GM04503 (cell line): ENCODE results near the gene PRKAG3.

ENCODE experiments used
- DNase-seq: peaks from one replicate; pipeline ENCODE4 v3.0.0-alpha.2; 2012; ENCODE audit warnings: low read depth

The PRKAG3 gene

DNA sequence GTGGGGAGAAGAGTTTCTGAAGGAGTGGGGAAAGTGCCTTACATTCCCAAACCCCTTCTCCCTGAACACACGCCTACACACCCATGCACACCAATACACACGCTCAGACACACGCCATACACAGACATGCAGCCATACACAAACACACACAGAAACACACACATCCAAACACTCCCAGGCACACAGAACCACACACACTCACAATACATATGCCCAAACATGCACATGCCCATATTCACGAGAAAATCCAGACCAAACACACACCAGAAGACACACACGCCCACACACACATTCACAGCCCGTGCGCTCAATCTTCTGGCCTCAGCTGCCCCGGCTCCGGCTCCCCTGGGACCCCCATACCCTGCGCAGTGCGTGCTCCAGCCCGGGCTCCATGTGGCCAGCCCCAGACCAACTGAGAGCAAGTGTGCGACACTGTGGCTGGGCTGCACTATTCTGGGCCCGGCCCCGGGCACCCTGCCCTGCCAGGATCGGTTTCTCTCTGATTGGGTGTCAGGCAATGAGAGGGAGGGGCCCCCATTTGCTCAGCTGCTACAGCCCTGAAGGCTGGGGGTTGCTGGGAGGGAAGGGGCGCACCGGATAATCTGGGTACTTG lies at the start of gene PRKAG3:
Gene PRKAG3, minus strand, starts transcription at position 426 of the 613 bp plus-strand sequence.
- no peak for DNase-seq

DNA sequence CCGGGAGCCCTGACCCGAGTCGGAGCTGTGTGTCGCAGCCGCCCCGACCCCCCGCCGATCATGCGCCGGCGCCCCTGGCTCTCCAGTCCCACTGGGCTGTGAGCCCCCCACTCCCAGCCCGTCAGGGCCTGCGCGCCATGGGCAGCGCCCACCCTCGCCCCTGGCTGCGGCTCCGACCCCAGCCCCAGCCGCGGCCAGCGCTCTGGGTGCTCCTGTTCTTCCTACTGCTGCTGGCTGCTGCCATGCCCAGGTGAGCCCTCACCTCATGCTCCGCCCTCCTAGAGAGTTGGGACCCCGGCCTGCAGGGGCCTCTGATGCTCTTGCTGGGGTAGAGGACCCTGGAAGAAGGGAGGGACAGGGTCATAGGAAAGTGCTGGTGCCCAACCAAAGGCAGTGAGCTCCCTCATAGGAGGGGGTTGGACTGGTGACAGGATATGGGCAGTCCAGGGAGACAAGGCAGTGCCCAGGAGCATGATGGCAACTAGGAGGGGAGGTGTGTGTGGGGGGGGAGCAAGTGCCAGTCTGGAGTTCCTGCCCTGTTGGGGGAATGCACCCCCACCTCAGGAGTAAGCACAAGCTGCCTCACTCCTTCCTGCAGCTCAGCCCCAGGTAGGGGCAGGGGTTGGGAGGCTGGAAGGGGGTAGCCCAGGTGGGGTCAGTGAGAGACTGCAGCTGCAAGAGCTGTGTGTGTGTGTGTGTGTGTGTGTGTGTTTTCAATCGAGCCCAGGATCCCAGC lies 49.4 kb upstream of the PRKAG3 start:
- no peak for DNase-seq

DNA sequence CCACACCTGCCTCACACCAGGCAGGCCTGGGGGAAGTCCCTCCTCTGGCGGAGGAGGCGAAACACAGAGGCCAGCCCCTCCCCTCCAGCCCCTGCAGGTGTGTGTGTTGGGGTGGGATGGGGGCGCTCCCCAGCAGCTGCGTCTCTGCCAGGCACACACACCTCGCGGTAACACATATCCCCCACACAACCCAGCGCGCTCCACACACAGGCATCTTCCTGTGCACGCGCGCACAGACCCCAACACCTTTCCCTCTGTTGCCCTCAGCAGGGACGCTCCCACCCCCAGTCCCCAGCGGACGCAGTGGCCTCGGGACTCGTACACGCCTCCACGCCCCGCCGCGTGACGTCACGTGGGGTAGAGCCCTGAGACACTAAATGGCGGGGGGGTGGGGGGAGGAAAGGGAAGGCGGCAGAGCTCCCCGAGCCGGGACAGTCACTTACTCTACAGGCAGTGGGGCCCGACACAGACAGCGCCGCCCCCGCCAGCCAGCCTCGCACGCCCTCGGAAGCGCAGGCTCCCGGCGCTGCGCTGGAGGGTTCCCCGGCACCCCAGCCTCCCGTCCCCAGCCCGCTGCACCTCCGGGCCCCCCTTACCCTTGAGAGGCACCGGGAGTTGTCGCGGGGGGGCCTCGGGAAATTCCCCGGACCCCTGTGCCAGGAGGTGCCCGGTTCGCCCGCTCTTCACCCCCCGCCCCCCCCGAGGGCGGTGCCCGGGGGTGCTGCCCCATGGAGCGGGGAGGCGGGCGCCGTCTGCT lies 48.7 kb upstream of the PRKAG3 start, which contains the start of gene WNT10A:
Gene WNT10A, plus strand, starts transcription at position 751 of the 757 bp plus-strand sequence. CDS start 144 bp downstream, outside the sequence.
- no peak for DNase-seq

DNA sequence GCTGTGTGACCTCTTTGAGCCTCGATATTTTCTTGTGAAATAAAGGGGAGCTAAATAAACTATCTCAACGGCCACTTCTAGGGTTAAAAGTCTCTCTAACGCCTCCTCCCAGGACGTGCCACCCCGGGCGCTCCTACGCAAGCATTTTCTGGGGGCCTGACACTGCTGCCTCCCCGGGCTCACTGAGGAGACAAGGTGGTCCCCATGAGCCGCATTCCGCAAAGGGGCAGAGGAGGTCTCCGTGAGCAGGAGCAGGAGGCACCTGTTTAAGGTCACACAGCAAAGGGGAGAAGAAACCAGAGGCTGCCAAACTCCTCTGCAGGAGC lies 48.1 kb upstream of the PRKAG3 start:
- DNase-seq = no peak

DNA sequence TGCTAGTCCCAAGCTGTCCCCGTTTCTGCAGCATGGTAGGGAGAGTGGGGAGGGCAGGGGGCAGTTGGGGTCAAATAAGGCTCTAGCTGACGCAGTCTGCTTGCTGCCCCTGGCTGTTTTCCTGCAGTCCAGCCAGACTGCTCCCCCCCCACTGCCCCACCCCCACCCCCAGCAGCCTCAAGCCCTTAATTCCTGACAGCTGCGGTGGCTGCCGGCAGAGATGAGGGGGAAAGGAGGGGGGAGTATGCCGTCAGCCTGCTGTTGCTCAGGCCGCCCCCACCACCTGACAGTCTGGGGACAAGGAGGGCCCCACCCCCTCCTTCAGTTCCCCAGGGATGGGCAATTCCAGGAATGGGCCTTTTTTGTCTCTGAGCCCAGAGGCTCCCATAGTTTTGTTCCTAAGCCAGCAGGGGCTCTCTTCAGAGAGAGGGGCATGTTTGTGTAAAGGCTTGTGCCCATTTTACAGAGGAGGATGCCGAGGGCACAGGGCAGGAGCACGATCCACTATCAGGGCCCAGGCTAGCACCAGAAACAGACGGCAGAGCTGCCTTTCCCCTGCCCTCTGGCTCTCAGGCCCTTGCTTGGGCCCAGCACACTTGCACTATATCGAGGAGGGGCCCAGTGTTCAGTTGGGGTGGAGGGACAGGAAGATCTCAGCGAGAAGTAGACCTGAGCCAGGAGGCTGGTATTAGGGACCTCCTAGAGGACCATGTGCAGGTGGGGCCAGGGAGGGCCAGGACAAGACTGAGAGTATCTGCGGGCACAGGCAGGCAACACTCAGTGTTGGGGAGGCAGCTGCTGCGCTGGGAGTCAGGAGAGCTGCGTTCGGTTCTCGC lies 47.5 kb upstream of the PRKAG3 start:
- DNase-seq = no peak

DNA sequence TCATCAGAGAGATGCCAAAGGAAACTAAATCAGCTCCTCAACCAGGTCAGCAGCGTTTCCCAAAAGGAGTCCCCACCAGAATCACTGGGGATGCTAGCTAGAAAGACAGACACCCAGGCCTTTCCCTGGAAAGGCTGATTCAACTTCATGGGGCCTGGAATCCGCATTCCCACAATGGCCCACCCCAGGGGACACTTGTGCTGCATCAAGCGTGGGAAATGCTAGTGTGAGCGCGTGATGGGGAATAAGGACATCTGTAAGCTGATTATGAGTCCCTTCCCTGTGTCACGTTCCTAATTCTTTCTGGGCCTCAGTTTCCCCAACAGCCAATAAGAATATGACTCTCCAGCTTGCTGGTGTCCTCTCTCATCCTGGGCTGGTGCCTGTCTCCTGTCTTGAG lies 46.9 kb upstream of the PRKAG3 start:
- DNase-seq = no peak

DNA sequence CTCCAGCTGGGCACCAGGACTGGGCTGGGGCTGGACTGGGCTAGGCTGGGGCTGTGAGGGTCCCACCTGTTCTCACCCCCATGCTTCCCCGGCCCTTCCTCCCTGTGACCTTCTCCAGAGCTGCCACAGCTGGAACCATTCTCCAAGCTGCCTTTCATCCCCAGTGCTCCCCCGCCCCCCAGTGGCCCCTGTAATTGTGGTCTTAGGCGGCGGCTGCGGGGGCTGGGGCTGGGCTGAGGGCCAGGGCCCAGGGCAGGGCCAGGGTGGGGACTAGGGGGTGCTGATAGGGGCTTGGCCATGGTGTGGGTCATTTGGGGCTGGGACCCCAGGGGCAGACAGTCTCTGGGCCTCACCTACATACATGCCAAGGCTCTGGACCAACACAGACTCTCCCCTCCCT lies 46.3 kb upstream of the PRKAG3 start:
- DNase-seq = no peak

DNA sequence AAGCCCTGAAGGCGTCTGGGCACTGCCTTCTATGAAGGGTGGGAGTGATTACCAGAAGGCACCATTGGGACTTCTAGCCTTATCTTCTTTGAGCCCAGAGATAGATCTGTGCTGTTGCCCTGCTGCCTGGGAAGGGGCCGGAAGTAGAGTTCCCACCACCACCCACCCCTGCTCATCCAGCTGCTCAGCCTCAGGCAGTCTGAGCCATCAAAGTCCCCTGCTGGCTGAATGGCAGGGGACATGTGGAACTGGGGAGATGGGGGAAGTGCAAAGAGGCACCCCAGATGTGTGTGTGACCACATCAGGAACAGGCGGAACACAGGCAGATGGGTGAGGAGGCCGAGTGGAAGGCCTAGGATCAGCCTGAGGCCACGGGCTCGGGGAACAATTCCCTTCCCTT lies 45.7 kb upstream of the PRKAG3 start:
- DNase-seq = no peak

DNA sequence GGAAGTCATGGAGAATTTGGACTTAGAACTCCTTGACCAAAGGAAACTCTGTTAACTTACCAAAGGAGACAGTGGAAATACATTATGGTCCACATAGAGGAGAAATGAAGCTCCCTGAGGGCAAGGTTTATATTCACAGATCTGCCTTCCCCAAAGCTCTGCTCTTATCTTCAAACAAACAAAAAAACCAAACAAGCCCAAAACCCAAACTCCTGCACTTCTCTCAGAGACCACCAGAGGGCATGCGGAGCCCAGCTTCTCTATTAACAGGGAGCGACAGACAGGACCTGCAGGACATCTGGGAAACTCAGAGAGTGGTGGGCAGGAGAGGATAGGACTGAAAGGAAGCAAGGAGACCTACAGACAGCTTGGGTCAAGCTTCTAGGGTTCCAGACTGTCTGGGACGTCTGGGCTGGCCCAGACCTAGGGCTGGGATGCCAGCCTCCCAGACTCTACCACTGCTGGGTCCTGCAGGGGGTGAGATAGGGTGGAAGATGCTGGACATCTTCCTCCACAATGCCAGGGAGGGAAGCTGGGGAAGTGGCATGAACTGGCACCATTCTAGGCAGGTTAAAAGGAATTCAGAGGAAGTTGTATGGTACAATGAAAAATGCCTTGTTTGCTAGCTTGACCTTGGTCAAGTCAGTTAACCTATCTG lies 45.1 kb upstream of the PRKAG3 start:
- no peak for DNase-seq

DNA sequence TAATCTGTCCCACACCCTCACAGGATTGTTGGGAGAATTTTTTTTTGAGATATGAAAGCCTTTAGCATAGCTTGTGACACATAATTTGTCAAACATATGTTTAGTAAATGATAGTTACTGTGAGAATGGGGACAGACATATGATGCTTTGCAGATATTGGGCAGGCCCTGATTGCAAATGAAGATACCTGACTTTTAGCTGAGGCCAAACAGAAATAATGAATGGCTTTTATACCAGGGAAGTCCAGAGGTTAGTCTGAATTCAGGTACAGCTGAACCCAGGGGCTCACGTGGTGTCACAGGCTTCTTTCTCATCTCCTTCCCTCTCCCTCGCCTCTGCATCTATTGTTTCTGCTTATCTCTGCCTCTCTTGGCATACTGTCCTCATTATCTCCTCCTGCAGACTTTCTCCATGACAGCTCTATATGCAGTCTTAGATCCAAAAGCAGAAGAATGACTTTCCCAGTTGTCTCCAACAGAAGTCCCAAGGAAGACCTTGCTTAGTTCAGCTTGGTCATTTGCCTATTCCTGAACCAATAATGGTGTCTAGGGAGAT lies 44.2 kb upstream of the PRKAG3 start:
- no peak for DNase-seq

DNA sequence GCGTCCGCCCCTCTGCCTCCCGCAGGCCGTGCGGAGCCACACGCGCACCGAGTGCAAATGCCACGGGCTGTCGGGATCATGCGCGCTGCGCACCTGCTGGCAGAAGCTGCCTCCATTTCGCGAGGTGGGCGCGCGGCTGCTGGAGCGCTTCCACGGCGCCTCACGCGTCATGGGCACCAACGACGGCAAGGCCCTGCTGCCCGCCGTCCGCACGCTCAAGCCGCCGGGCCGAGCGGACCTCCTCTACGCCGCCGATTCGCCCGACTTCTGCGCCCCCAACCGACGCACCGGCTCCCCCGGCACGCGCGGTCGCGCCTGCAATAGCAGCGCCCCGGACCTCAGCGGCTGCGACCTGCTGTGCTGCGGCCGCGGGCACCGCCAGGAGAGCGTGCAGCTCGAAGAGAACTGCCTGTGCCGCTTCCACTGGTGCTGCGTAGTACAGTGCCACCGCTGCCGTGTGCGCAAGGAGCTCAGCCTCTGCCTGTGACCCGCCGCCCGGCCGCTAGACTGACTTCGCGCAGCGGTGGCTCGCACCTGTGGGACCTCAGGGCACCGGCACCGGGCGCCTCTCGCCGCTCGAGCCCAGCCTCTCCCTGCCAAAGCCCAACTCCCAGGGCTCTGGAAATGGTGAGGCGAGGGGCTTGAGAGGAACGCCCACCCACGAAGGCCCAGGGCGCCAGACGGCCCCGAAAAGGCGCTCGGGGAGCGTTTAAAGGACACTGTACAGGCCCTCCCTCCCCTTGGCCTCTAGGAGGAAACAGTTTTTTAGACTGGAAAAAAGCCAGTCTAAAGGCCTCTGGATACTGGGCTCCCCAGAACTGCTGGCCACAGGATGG lies 42.0 kb upstream of the PRKAG3 start:
- DNase-seq = no peak

DNA sequence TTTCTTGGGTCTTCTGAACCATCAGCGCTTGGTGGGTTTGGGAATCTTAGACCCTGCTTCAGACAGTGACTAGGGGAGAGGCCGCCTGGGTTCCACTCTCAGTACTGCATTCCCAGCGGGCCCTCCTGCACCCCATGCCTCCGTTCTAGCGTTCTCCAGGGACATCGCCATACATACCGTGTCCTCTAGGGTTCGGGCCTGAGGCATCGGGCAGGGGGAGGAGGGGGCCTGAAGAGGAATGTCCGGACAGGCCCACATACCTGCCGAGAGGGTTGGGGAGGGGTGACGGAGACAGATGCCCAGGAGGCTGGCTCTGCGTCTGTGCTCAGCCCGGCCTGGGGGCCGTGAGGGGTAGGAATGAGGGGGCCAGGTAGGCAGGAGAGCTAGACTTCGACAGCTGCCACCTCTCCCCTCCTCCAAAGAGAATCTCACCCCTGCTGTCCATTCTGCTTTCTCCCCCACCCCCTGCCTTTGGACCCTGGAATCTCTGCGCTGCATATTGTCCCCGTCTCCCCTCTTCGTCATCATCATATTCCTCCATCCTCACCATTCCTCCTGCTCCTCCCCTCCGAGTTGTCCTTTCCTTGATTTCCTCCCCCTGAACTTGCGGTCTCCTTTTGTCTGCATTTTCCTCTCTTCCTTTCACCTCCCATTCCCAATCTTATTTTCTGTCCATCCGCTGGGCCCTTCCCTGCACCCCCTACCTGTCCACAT lies 41.2 kb upstream of the PRKAG3 start:
- no peak for DNase-seq

DNA sequence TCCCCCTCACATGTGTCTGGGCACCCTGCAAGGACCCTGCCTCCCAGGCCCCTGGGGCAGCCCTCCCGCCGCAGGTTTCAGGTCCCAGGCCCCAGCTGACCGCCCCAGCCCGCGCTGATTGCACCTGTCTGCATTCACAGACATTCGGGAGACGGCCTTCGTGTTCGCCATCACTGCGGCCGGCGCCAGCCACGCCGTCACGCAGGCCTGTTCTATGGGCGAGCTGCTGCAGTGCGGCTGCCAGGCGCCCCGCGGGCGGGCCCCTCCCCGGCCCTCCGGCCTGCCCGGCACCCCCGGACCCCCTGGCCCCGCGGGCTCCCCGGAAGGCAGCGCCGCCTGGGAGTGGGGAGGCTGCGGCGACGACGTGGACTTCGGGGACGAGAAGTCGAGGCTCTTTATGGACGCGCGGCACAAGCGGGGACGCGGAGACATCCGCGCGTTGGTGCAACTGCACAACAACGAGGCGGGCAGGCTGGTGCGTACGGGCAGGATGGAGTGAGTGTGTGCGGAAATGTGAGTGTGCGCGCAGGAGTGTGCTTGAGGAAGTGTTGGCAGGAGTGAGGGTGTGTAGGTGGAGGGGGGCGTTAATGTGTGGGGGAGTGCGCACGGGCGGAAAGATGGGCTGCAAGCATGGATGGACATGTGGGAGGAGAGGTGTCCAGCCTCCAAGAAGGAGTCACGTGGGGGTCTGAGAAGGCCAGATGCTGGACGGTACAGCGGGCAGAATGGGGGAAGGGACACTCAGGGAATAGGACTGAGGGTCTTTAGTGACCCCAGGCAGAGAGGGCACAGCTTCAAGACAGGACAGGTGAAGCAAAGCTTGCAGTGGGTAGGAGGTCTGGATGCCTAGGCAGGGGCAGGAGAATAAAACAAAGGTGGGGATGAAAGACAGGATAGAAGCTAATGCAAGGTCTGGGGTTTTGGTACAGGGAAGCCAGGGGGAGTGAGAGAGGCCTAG lies 40.0 kb upstream of the PRKAG3 start:
- DNase-seq = no peak

DNA sequence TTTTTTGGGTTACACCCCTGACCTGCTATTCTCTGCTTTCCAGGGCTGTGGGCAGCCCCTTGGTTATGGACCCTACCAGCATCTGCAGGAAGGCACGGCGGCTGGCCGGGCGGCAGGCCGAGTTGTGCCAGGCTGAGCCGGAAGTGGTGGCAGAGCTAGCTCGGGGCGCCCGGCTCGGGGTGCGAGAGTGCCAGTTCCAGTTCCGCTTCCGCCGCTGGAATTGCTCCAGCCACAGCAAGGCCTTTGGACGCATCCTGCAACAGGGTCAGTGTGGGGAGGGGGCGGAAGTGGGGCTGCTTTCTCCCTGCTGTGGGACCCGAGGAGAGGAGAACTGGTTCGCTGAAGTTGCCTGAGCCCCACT lies 39.4 kb upstream of the PRKAG3 start:
- no peak for DNase-seq

DNA sequence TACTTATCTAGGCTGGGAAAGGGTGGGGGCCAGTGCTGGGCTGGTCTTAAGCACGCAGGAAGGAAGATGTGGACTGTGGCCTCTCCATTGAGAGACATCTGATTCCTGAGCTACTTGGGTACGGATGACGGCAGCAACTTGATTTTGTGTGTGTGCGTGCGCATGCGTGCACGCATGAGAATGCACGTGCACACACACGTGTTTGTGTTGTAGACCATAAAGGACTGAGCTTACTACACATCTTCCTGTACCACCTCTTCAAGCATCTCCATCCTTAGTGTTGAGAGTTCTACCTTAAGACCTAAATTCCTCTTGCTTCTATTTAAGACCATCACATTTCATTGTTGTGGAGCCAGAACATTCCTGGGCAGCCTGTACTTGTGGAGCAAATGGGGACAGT lies 37.5 kb upstream of the PRKAG3 start:
- no peak for DNase-seq

DNA sequence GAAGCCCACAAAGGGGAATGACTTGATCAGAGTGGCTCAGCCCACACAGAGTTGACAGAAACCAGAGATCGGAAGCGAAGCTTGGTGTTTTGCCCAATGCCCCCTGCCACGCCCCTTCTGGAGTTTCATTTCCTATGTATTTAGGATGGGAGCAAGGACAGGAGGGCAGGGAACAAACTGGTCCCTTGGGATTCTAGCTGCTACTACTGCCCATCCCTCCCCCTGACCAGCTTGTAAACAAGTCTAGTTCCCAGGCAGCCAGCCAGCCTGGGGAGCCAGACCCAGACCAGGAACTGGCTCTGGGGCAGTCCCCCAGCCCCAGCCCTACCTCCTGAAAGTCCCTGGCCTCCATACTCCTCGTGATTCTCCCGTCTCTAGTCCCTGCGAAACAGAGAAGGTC lies 36.3 kb upstream of the PRKAG3 start:
- DNase-seq = no peak

DNA sequence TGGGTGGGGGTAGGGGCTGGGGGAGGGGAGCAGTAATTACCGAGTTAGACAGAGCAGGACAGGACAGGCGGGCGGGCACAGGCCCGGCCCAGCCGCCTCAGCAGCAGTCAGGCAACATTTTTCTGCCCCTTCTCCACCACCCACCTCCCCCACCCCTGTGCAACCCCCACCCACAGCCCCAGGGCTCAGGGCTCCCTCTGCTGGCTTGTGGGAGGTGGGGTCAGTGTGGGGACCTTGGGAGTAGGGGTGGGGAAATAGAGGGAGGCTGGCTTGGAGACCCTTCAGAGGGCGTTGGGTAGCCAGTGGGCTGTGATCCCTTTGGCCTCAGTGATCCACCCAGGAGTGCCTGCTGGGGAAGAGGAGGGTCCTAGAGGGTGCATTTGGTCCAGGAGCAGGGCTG lies 34.4 kb upstream of the PRKAG3 start:
- DNase-seq = no peak

DNA sequence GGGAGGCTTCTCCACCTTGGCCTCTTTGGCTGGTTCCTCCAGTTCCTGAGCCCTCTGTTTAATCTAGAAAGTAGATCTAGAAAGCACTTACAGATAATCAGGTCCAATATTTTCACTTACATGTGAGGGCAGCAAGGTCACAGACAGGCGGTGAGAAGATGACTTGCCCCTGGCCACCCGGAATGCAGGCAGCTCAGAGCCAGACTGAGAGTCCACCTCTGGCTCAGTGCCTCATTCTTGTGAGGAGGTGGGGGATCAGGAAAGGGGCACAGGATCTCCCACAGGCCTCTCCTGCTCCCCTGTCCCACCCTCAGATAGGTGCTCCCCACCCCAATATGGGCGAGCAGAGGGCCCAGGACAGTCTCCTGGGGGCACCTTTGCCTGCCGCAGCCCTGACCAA lies 33.8 kb upstream of the PRKAG3 start:
- no peak for DNase-seq

DNA sequence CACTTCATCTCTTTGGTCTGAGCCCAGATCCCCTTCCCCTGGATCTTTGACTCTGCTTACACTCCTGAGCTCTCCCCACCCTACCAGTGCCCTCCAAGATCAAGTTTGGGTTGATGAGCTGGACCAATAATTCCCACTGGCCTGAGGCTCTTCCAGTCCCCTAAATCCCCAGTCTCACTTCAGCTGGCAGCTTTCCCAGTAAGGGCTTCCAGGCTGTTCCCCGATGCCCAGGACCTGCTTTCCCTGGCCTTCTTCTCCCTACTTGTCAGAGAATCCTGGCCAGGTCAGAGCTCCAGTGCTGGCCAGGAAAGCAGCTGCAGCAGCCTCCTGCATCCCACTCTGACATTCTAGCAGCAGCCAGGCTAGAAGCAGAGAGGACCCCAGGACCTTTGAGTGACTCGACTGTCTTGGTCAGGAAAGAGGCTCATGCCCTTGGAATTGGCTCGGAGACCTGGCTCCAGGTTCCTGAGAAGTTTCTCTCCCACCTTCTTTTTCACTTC lies 31.5 kb upstream of the PRKAG3 start:
- no peak for DNase-seq
